Stimulated activated naive CD8-positive, alpha-beta T cell treated with anti-CD3 and anti-CD28 coated beads, Interleukin-15, Interleukin-2, amounts not matched to agents 100 ng/mL and 50 ng/mL, for 24 hours (primary cell): Measurements from ENCODE around the gene UNC93A.

ENCODE experiments used
- H3K27ac Mint-ChIP-seq: one replicate; pipeline ENCODE4 v1.8.0; 2021; ENCODE audit warnings: mild to moderate bottlenecking, mixed read lengths
- H3K27me3 Mint-ChIP-seq: one replicate; pipeline ENCODE4 v1.8.0; 2021; ENCODE audit warnings: mixed read lengths
- H3K36me3 Mint-ChIP-seq: one replicate; pipeline ENCODE4 v1.8.0; 2021; ENCODE audit warnings: low read depth, mixed read lengths
- H3K4me1 Mint-ChIP-seq: one replicate; pipeline ENCODE4 v1.8.0; 2021; ENCODE audit warnings: low read depth, mixed read lengths
- H3K4me3 Mint-ChIP-seq: one replicate; pipeline ENCODE4 v1.8.0; 2021; ENCODE audit warnings: mild to moderate bottlenecking, mixed read lengths
- H3K9me3 Mint-ChIP-seq: one replicate; pipeline ENCODE4 v1.8.0; 2021; ENCODE audit warnings: mixed read lengths

The UNC93A gene

GRCh38 chr6:167295495-167296292, 4.6 kb downstream of the UNC93A start:
- no peak overlapping the region for H3K27ac Mint-ChIP-seq
- peaks cover 11% of the 10 kb centered on the region for H3K27me3 Mint-ChIP-seq
- H3K4me3 Mint-ChIP-seq: no peak overlapping the region
- H3K4me1 Mint-ChIP-seq: no peaks in the 10 kb centered on the region
- H3K36me3 Mint-ChIP-seq: no peaks in the 10 kb centered on the region
- H3K9me3 Mint-ChIP-seq: no peaks in the 10 kb centered on the region

GRCh38 chr6:167296293-167296690, 5.2 kb downstream of the UNC93A start:
- no peaks in the 10 kb centered on the region for H3K36me3 Mint-ChIP-seq
- peaks cover 11% of the 10 kb centered on the region for H3K27me3 Mint-ChIP-seq
- no peak overlapping the region for H3K4me3 Mint-ChIP-seq
- H3K9me3 Mint-ChIP-seq: no peaks in the 10 kb centered on the region
- no peaks in the 10 kb centered on the region for H3K4me1 Mint-ChIP-seq
- no peak overlapping the region for H3K27ac Mint-ChIP-seq

GRCh38 chr6:167296902-167297301, 5.8 kb downstream of the UNC93A start:
- Mint-ChIP-seq H3K27ac (no peak overlapping the region), H3K4me3 (no peak overlapping the region), H3K27me3 (peaks cover 11% of the 10 kb centered on the region), H3K9me3 (no peaks in the 10 kb centered on the region), H3K4me1 (no peaks in the 10 kb centered on the region), H3K36me3 (no peaks in the 10 kb centered on the region)

GRCh38 chr6:167298127-167298526, 7.0 kb downstream of the UNC93A start:
- Mint-ChIP-seq H3K4me1 (no peaks in the 10 kb centered on the region), H3K4me3 (no peak overlapping the region), H3K27ac (no peak overlapping the region), H3K9me3 (no peaks in the 10 kb centered on the region), H3K27me3 (peaks cover 11% of the 10 kb centered on the region), H3K36me3 (no peaks in the 10 kb centered on the region)

GRCh38 chr6:167299641-167300308, 8.7 kb downstream of the UNC93A start:
- peaks cover 14% of the 10 kb centered on the region for H3K27me3 Mint-ChIP-seq
- H3K9me3 Mint-ChIP-seq: no peaks in the 10 kb centered on the region
- H3K4me3 Mint-ChIP-seq: no peak overlapping the region
- no peaks in the 10 kb centered on the region for H3K36me3 Mint-ChIP-seq
- H3K27ac Mint-ChIP-seq: no peak overlapping the region
- no peaks in the 10 kb centered on the region for H3K4me1 Mint-ChIP-seq

GRCh38 chr6:167300902-167301777, 10.0 kb downstream of the UNC93A start:
- Mint-ChIP-seq H3K9me3 (no peaks in the 10 kb centered on the region), H3K4me1 (no peaks in the 10 kb centered on the region), H3K4me3 (no peak overlapping the region), H3K27me3 (peaks cover 14% of the 10 kb centered on the region), H3K27ac (no peak overlapping the region), H3K36me3 (no peaks in the 10 kb centered on the region)

- Mint-ChIP-seq H3K9me3 (no peaks in the 10 kb centered on the region), H3K36me3 (no peaks in the 10 kb centered on the region), H3K4me1 (no peaks in the 10 kb centered on the region), H3K4me3 (no peak overlapping the region), H3K27me3 (peaks cover 8% of the 10 kb centered on the region), H3K27ac (no peak overlapping the region)
Measured at GRCh38 chr6:167302074-167302473, 11.0 kb downstream of the UNC93A start.

- no peaks in the 10 kb centered on the region for H3K36me3 Mint-ChIP-seq
- no peak overlapping the region for H3K27ac Mint-ChIP-seq
- no peaks in the 10 kb centered on the region for H3K4me1 Mint-ChIP-seq
- peaks cover 4% of the 10 kb centered on the region for H3K27me3 Mint-ChIP-seq
- no peak overlapping the region for H3K4me3 Mint-ChIP-seq
- H3K9me3 Mint-ChIP-seq: no peaks in the 10 kb centered on the region
Measured at GRCh38 chr6:167302796-167303195, 11.7 kb downstream of the UNC93A start.

GRCh38 chr6:167303675-167304625, 12.8 kb downstream of the UNC93A start:
- H3K4me3 Mint-ChIP-seq: no peak overlapping the region
- no peak overlapping the region for H3K27ac Mint-ChIP-seq
- H3K4me1 Mint-ChIP-seq: no peaks in the 10 kb centered on the region
- H3K9me3 Mint-ChIP-seq: no peaks in the 10 kb centered on the region
- no peaks in the 10 kb centered on the region for H3K36me3 Mint-ChIP-seq
- peaks cover 3% of the 10 kb centered on the region for H3K27me3 Mint-ChIP-seq

GRCh38 chr6:167304912-167305311, 13.8 kb downstream of the UNC93A start:
- Mint-ChIP-seq H3K36me3 (no peaks in the 10 kb centered on the region), H3K27ac (no peak overlapping the region), H3K27me3 (peaks cover 3% of the 10 kb centered on the region), H3K4me3 (no peak overlapping the region), H3K9me3 (no peaks in the 10 kb centered on the region), H3K4me1 (no peaks in the 10 kb centered on the region)

- Mint-ChIP-seq H3K4me1 (no peaks in the 10 kb centered on the region), H3K4me3 (no peak overlapping the region), H3K36me3 (no peaks in the 10 kb centered on the region), H3K27ac (no peak overlapping the region), H3K27me3 (peaks cover 3% of the 10 kb centered on the region), H3K9me3 (no peaks in the 10 kb centered on the region)
Measured at GRCh38 chr6:167305796-167306195, 14.7 kb downstream of the UNC93A start.

GRCh38 chr6:167306401-167306998, 15.4 kb downstream of the UNC93A start:
- H3K27me3 Mint-ChIP-seq: peaks cover 3% of the 10 kb centered on the region
- no peak overlapping the region for H3K4me3 Mint-ChIP-seq
- no peaks in the 10 kb centered on the region for H3K4me1 Mint-ChIP-seq
- H3K27ac Mint-ChIP-seq: no peak overlapping the region
- no peaks in the 10 kb centered on the region for H3K36me3 Mint-ChIP-seq
- no peaks in the 10 kb centered on the region for H3K9me3 Mint-ChIP-seq

GRCh38 chr6:167307342-167307955, 16.3 kb downstream of the UNC93A start:
- no peak overlapping the region for H3K27ac Mint-ChIP-seq
- no peaks in the 10 kb centered on the region for H3K36me3 Mint-ChIP-seq
- no peak overlapping the region for H3K4me3 Mint-ChIP-seq
- peaks cover 3% of the 10 kb centered on the region for H3K27me3 Mint-ChIP-seq
- no peaks in the 10 kb centered on the region for H3K9me3 Mint-ChIP-seq
- no peaks in the 10 kb centered on the region for H3K4me1 Mint-ChIP-seq
